ENCODE data around the gene COL12A1. TPM values are rescaled to one million over a fixed set of nuclear protein-coding genes. Genes with fewer than 3 reads are reported as not detected.

The COL12A1 gene
- total and polyA plus RNA-seq, 2 donors, result 54.8 to 470 TPM

GRCh38 chr6:75180864-75181263 is 25.0 kb downstream of the COL12A1 start:
- no peak for DNase-seq (ENCODE audit: extremely low spot score)
- H3K27ac ChIP-seq (ENCODE audit: low read depth), result no peak overlapping the region
- no peaks in the 10 kb centered on the region for H3K36me3 ChIP-seq (ENCODE audit: insufficient read depth)
- H3K4me1 ChIP-seq (ENCODE audit: insufficient read depth), result no peaks in the 10 kb centered on the region
- WGBS, result 86% methylated on average over 5 of the region's 5 CpGs
- no peak overlapping the region for H3K4me3 ChIP-seq (ENCODE audit: low read depth, low read length)

- no peak overlapping the region for H3K4me3 ChIP-seq (ENCODE audit: low read depth, low read length)
- no peak for DNase-seq (ENCODE audit: extremely low spot score)
- no peaks in the 10 kb centered on the region for H3K4me1 ChIP-seq (ENCODE audit: insufficient read depth)
- H3K27ac ChIP-seq (ENCODE audit: low read depth), result no peak overlapping the region
- WGBS, result 49% methylated on average over 1 of the region's 1 CpG
- no peaks in the 10 kb centered on the region for H3K36me3 ChIP-seq (ENCODE audit: insufficient read depth)
Measured at GRCh38 chr6:75178757-75179156, 27.1 kb downstream of the COL12A1 start.

- 79% methylated on average over 3 of the region's 3 CpGs for WGBS
- no peak overlapping the region for H3K4me3 ChIP-seq (ENCODE audit: low read depth, low read length)
- H3K4me1 ChIP-seq (ENCODE audit: insufficient read depth), result no peaks in the 10 kb centered on the region
- no peak overlapping the region for H3K27ac ChIP-seq (ENCODE audit: low read depth)
- no peaks in the 10 kb centered on the region for H3K36me3 ChIP-seq (ENCODE audit: insufficient read depth)
- no peak for DNase-seq (ENCODE audit: extremely low spot score)
Measured at GRCh38 chr6:75176076-75176582, 29.7 kb downstream of the COL12A1 start.

GRCh38 chr6:75171986-75172385 is 33.9 kb downstream of the COL12A1 start:
- no peaks in the 10 kb centered on the region for H3K4me1 ChIP-seq (ENCODE audit: insufficient read depth)
- no peaks in the 10 kb centered on the region for H3K36me3 ChIP-seq (ENCODE audit: insufficient read depth)
- H3K27ac ChIP-seq (ENCODE audit: low read depth), result no peak overlapping the region
- WGBS, result 36% methylated on average over 4 of the region's 4 CpGs
- H3K4me3 ChIP-seq (ENCODE audit: low read depth, low read length), result no peak overlapping the region
- DNase-seq (ENCODE audit: extremely low spot score), result no peak

GRCh38 chr6:75171567-75171966 is 34.3 kb downstream of the COL12A1 start:
- DNase-seq (ENCODE audit: extremely low spot score), result no peak
- H3K4me1 ChIP-seq (ENCODE audit: insufficient read depth), result no peaks in the 10 kb centered on the region
- 43% methylated on average over 2 of the region's 2 CpGs for WGBS

GRCh38 chr6:75170691-75171560 is 34.9 kb downstream of the COL12A1 start:
- no peaks in the 10 kb centered on the region for H3K36me3 ChIP-seq (ENCODE audit: insufficient read depth)
- no peak overlapping the region for H3K27ac ChIP-seq (ENCODE audit: low read depth)
- WGBS, result 72% methylated on average over 2 of the region's 2 CpGs
- no peak overlapping the region for H3K4me3 ChIP-seq (ENCODE audit: low read depth, low read length)
- no peaks in the 10 kb centered on the region for H3K4me1 ChIP-seq (ENCODE audit: insufficient read depth)
- no peak for DNase-seq (ENCODE audit: extremely low spot score)

More at GRCh38 chr6:75171567-75171966, 34.3 kb downstream of the COL12A1 start:
- Histone ChIP-seq H3K36me3 (ENCODE audit: insufficient read depth) (no peaks in the 10 kb centered on the region), H3K27ac (ENCODE audit: low read depth) (no peak overlapping the region), H3K4me3 (ENCODE audit: low read depth, low read length) (no peak overlapping the region)

- Histone ChIP-seq H3K27ac (ENCODE audit: low read depth) (no peak overlapping the region), H3K4me3 (ENCODE audit: low read depth, low read length) (no peak overlapping the region), H3K36me3 (ENCODE audit: insufficient read depth) (no peaks in the 10 kb centered on the region), H3K4me1 (ENCODE audit: insufficient read depth) (no peaks in the 10 kb centered on the region)
- WGBS, result 88% methylated on average over 2 of the region's 2 CpGs
- DNase-seq (ENCODE audit: extremely low spot score), result no peak
Measured at GRCh38 chr6:75169689-75170586, 35.9 kb downstream of the COL12A1 start.

GRCh38 chr6:75167851-75168250 is 38.0 kb downstream of the COL12A1 start:
- 80% methylated on average over 2 of the region's 2 CpGs for WGBS
- Histone ChIP-seq H3K27ac (ENCODE audit: low read depth) (no peak overlapping the region), H3K36me3 (ENCODE audit: insufficient read depth) (no peaks in the 10 kb centered on the region), H3K4me1 (ENCODE audit: insufficient read depth) (no peaks in the 10 kb centered on the region), H3K4me3 (ENCODE audit: low read depth, low read length) (no peak overlapping the region)
- no peak for DNase-seq (ENCODE audit: extremely low spot score)

GRCh38 chr6:75167325-75167724 is 38.5 kb downstream of the COL12A1 start:
- H3K27ac ChIP-seq (ENCODE audit: low read depth), result no peak overlapping the region
- no peak for DNase-seq (ENCODE audit: extremely low spot score)
- no peaks in the 10 kb centered on the region for H3K4me1 ChIP-seq (ENCODE audit: insufficient read depth)
- no peaks in the 10 kb centered on the region for H3K36me3 ChIP-seq (ENCODE audit: insufficient read depth)
- 60% methylated on average over 3 of the region's 3 CpGs for WGBS
- H3K4me3 ChIP-seq (ENCODE audit: low read depth, low read length), result no peak overlapping the region

- no peak overlapping the region for H3K4me3 ChIP-seq (ENCODE audit: low read depth, low read length)
- no peak overlapping the region for H3K27ac ChIP-seq (ENCODE audit: low read depth)
- no peaks in the 10 kb centered on the region for H3K4me1 ChIP-seq (ENCODE audit: insufficient read depth)
- no peaks in the 10 kb centered on the region for H3K36me3 ChIP-seq (ENCODE audit: insufficient read depth)
- WGBS, result 64% methylated on average over 2 of the region's 2 CpGs
- DNase-seq (ENCODE audit: extremely low spot score), result no peak
Measured at GRCh38 chr6:75166773-75167172, 39.1 kb downstream of the COL12A1 start.

GRCh38 chr6:75166236-75166635 is 39.6 kb downstream of the COL12A1 start:
- 41% methylated on average over 2 of the region's 2 CpGs for WGBS
- Histone ChIP-seq H3K4me3 (ENCODE audit: low read depth, low read length) (no peak overlapping the region), H3K4me1 (ENCODE audit: insufficient read depth) (no peaks in the 10 kb centered on the region), H3K27ac (ENCODE audit: low read depth) (no peak overlapping the region), H3K36me3 (ENCODE audit: insufficient read depth) (no peaks in the 10 kb centered on the region)
- no peak for DNase-seq (ENCODE audit: extremely low spot score)

GRCh38 chr6:75158176-75158575 is 47.7 kb downstream of the COL12A1 start:
- no peaks in the 10 kb centered on the region for H3K36me3 ChIP-seq (ENCODE audit: insufficient read depth)
- DNase-seq (ENCODE audit: extremely low spot score), result no peak
- no peak overlapping the region for H3K4me3 ChIP-seq (ENCODE audit: low read depth, low read length)
- peaks cover 1% of the 10 kb centered on the region for H3K4me1 ChIP-seq (ENCODE audit: insufficient read depth)
- no peak overlapping the region for H3K27ac ChIP-seq (ENCODE audit: low read depth)

- no peak overlapping the region for H3K4me3 ChIP-seq (ENCODE audit: low read depth, low read length)
- 47% methylated on average over 2 of the region's 2 CpGs for WGBS
- H3K36me3 ChIP-seq (ENCODE audit: insufficient read depth), result no peaks in the 10 kb centered on the region
- no peak for DNase-seq (ENCODE audit: extremely low spot score)
- H3K27ac ChIP-seq (ENCODE audit: low read depth), result no peak overlapping the region
- H3K4me1 ChIP-seq (ENCODE audit: insufficient read depth), result peaks cover 1% of the 10 kb centered on the region
Measured at GRCh38 chr6:75157336-75157735, 48.5 kb downstream of the COL12A1 start.
